Natural killer cell (primary cell): ENCODE data around the gene NUCB2. TPM values are rescaled to one million over a fixed set of nuclear protein-coding genes. Genes with fewer than 3 reads are reported as not detected.

Source experiments
- ATAC-seq, 3 donors: fragments of 150-1000 bp in 2 of 3; fragments of 200-7000 bp in 1 of 3; cut with Tn5 transposase; 1 replicate in 1 of 3; 2 replicates in 2 of 3; pipeline ENCODE4 v1.10.0; 2021; ENCODE audit warnings: mild to moderate bottlenecking in 2 of 3, moderate library complexity in 2 of 3
- DNase-seq, 2 donors: peaks; one replicate each; pipeline versions ENCODE4 v3.0.0 to v3.0.0-alpha.2; 2013 to 2021; ENCODE audit warnings: mixed read lengths in 1 of 2
- H3K27ac ChIP-seq: one replicate; pipeline ENCODE4 v1.5.1; 2013; ENCODE audit warnings: mild to moderate bottlenecking, low read length
- H3K27me3 ChIP-seq: one replicate; pipeline ENCODE4 v1.6.1; 2013; ENCODE audit warnings: low read length; ENCODE audit not compliant: control insufficient read depth, insufficient read depth
- H3K36me3 ChIP-seq: one replicate; pipeline ENCODE4 v1.6.1; 2013; ENCODE audit warnings: low read length; ENCODE audit not compliant: control insufficient read depth, insufficient read depth
- H3K4me1 ChIP-seq: one replicate; pipeline ENCODE4 v1.6.1; 2013; ENCODE audit warnings: low read length; ENCODE audit not compliant: control insufficient read depth, insufficient read depth
- H3K4me3 ChIP-seq: one replicate; pipeline ENCODE4 v1.5.1; 2013; ENCODE audit warnings: low read length
- H3K9me3 ChIP-seq: one replicate; pipeline ENCODE4 v1.6.1; 2013; ENCODE audit warnings: low read length; ENCODE audit not compliant: control insufficient read depth, insufficient read depth
- H3K27ac Mint-ChIP-seq, 2 donors: one replicate each; pipeline ENCODE4 v1.8.0; 2022; ENCODE audit warnings: mild to moderate bottlenecking in 2 of 2, mixed read lengths in 2 of 2, moderate library complexity in 1 of 2
- H3K27me3 Mint-ChIP-seq, 2 donors: one replicate each; pipeline ENCODE4 v1.8.0; 2022; ENCODE audit warnings: low read depth in 2 of 2, mixed read lengths in 2 of 2
- H3K36me3 Mint-ChIP-seq: one replicate; pipeline ENCODE4 v1.8.0; 2022; ENCODE audit warnings: mixed read lengths
- H3K4me1 Mint-ChIP-seq, 2 donors: one replicate each; pipeline ENCODE4 v1.8.0; 2022; ENCODE audit warnings: mixed read lengths in 2 of 2
- H3K4me3 Mint-ChIP-seq: one replicate; pipeline ENCODE4 v1.8.0; 2022; ENCODE audit warnings: mild to moderate bottlenecking, moderate library complexity, mixed read lengths
- H3K9me3 Mint-ChIP-seq, 2 donors: one replicate each; pipeline ENCODE4 v1.8.0; 2022; ENCODE audit warnings: mixed read lengths in 2 of 2
- CTCF ChIP-seq: fragments of 200-600 bp; IDR thresholded peaks from one replicate; pipeline ENCODE4 v1.8.0; 2022; ENCODE audit warnings: antibody characterized with exemption
- WGBS: methylation state at CpG from one replicate; pipeline ENCODE4 v1.1.7; 2013; ENCODE audit warnings: missing lambda C conversion rate; ENCODE audit not compliant: insufficient coverage; 5-methylcytosine and 5-hydroxymethylcytosine counted together
- intact Hi-C: fragments of 100-400 bp; cut with micrococcal nuclease; formaldehyde crosslinking; loops from one replicate; pipeline ENCODE4 v1.14.2; 2022
- total RNA-seq, 4 donors: library from RNA; stranded (reverse); fragments of 120-200 nt in 1 of 4; gene quantifications; one replicate each; pipeline versions ENCODE4 v1.2.3 to v1.2.4, GENCODE V29; 2013 to 2022

The NUCB2 gene
- total RNA-seq, 3 donors from 2014 or later (not counting 1 experiment from before 2014, with no cell fraction given) = 70.7 to 101 (median 81.4) TPM

- no peaks in the 10 kb centered on the region for H3K27me3 ChIP-seq
- WGBS = 44% methylated on average over 4 of the region's 4 CpGs
- H3K4me3 Mint-ChIP-seq = peak overlapping the region; percentile 67
- intact Hi-C loops = no loop called here
- H3K4me1 Mint-ChIP-seq = peaks cover 25 to 42% of the 10 kb centered on the region in 2 donors
- H3K9me3 ChIP-seq = no peaks in the 10 kb centered on the region
- no peak for TF ChIP-seq CTCF
- H3K9me3 Mint-ChIP-seq = no peaks in the 10 kb centered on the region
- peaks cover 7% of the 10 kb centered on the region for H3K36me3 Mint-ChIP-seq
- H3K27me3 Mint-ChIP-seq = no peaks in the 10 kb centered on the region
- H3K27ac ChIP-seq = peak overlapping the region; percentile 24
- peaks cover 32% of the 10 kb centered on the region for H3K4me1 ChIP-seq
- H3K36me3 ChIP-seq = peaks cover 9% of the 10 kb centered on the region
- H3K27ac Mint-ChIP-seq = peak overlapping the region; percentile 82 to 88
- ATAC-seq (peak; percentile 62 to 66 (median 62)), DNase-seq (peak in 1 of 2 donors; percentile 57)
- H3K4me3 ChIP-seq = no peak overlapping the region
Measured at GRCh38 chr11:17287058-17287457, 10.5 kb downstream of the NUCB2 start.

- no peak overlapping the region for H3K27ac ChIP-seq
- ATAC-seq (no peak), DNase-seq (no peak)
- intact Hi-C loops = no loop called here
- H3K9me3 ChIP-seq = no peaks in the 10 kb centered on the region
- Mint-ChIP-seq H3K4me3 (no peak overlapping the region), H3K27ac (no peak overlapping the region), H3K9me3 (no peaks in the 10 kb centered on the region), H3K36me3 (peaks cover 11% of the 10 kb centered on the region), H3K4me1 (peaks cover 20 to 31% of the 10 kb centered on the region in 2 donors), H3K27me3 (no peaks in the 10 kb centered on the region)
- peaks cover 16% of the 10 kb centered on the region for H3K36me3 ChIP-seq
- H3K4me3 ChIP-seq = no peak overlapping the region
- WGBS = no CpG with 5 or more reads among the region's 1 CpG
- H3K4me1 ChIP-seq = peaks cover 8% of the 10 kb centered on the region
- no peaks in the 10 kb centered on the region for H3K27me3 ChIP-seq
- no peak for TF ChIP-seq CTCF
Measured at GRCh38 chr11:17291710-17292109, 15.2 kb downstream of the NUCB2 start.

DNA sequence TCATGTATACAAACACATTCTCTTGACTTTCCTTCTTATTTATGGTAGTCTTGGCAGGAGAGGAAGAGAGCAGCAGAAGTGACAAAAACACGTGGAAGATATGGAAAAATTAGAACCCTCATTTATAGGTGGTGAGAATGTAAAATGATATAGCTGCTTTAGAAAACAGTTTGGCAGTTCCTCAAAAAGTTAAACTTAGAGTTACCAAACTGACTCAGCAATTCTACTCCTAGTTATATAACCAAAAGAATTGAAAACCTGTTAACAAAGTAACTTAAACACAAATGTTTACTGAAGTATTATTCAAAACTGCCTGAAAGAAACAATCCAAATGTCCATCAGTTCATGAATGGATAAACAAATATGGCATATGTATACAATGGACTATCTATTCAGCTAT, 16.8 kb downstream of the NUCB2 start:
- Mint-ChIP-seq H3K4me3 (no peak overlapping the region), H3K36me3 (peaks cover 11% of the 10 kb centered on the region), H3K27me3 (no peaks in the 10 kb centered on the region), H3K9me3 (no peaks in the 10 kb centered on the region), H3K27ac (peak overlapping the region in 1 of 2 donors; percentile 35), H3K4me1 (peaks cover 13 to 30% of the 10 kb centered on the region in 2 donors)
- TF ChIP-seq CTCF = no peak
- H3K4me1 ChIP-seq = no peaks in the 10 kb centered on the region
- DNase-seq (no peak), ATAC-seq (no peak)
- H3K27ac ChIP-seq = no peak overlapping the region
- no peak overlapping the region for H3K4me3 ChIP-seq
- peaks cover 17% of the 10 kb centered on the region for H3K36me3 ChIP-seq
- 33% methylated on average over 1 of the region's 1 CpG for WGBS
- H3K9me3 ChIP-seq = no peaks in the 10 kb centered on the region
- H3K27me3 ChIP-seq = no peaks in the 10 kb centered on the region
- intact Hi-C loops = no loop called here

- ATAC-seq (no peak), DNase-seq (no peak)
- Mint-ChIP-seq H3K4me3 (no peak overlapping the region), H3K27me3 (no peaks in the 10 kb centered on the region), H3K9me3 (no peaks in the 10 kb centered on the region), H3K27ac (no peak overlapping the region), H3K4me1 (peaks cover 13 to 30% of the 10 kb centered on the region in 2 donors), H3K36me3 (peaks cover 11% of the 10 kb centered on the region)
- no peaks in the 10 kb centered on the region for H3K9me3 ChIP-seq
- no peaks in the 10 kb centered on the region for H3K4me1 ChIP-seq
- TF ChIP-seq CTCF = no peak
- no peaks in the 10 kb centered on the region for H3K27me3 ChIP-seq
- intact Hi-C loops = no loop called here
- H3K27ac ChIP-seq = no peak overlapping the region
- H3K4me3 ChIP-seq = no peak overlapping the region
- H3K36me3 ChIP-seq = peaks cover 18% of the 10 kb centered on the region
Measured at GRCh38 chr11:17294033-17294432, 17.5 kb downstream of the NUCB2 start.
